Measurements from ENCODE around the gene LPP. TPM values are rescaled to one million over a fixed set of nuclear protein-coding genes. Genes with fewer than 3 reads are reported as not detected.

LPP gene
- total RNA-seq, 1 donor from 2014 or later, result 184 TPM

- H3K9me3 Mint-ChIP-seq (ENCODE audit: unreplicated experiment), result no peaks in the 10 kb centered on the region
- no peak overlapping the region for H3K4me3 Mint-ChIP-seq (ENCODE audit: unreplicated experiment)
- DNase-seq (ENCODE audit: extremely low spot score, unreplicated experiment), result no peak
- H3K4me1 Mint-ChIP-seq (ENCODE audit: unreplicated experiment), result peaks cover 37% of the 10 kb centered on the region
- peaks cover 2% of the 10 kb centered on the region for H3K36me3 Mint-ChIP-seq (ENCODE audit: unreplicated experiment)
- H3K27ac Mint-ChIP-seq (ENCODE audit: unreplicated experiment), result no peak overlapping the region
- TF ChIP-seq, protein P1, sequence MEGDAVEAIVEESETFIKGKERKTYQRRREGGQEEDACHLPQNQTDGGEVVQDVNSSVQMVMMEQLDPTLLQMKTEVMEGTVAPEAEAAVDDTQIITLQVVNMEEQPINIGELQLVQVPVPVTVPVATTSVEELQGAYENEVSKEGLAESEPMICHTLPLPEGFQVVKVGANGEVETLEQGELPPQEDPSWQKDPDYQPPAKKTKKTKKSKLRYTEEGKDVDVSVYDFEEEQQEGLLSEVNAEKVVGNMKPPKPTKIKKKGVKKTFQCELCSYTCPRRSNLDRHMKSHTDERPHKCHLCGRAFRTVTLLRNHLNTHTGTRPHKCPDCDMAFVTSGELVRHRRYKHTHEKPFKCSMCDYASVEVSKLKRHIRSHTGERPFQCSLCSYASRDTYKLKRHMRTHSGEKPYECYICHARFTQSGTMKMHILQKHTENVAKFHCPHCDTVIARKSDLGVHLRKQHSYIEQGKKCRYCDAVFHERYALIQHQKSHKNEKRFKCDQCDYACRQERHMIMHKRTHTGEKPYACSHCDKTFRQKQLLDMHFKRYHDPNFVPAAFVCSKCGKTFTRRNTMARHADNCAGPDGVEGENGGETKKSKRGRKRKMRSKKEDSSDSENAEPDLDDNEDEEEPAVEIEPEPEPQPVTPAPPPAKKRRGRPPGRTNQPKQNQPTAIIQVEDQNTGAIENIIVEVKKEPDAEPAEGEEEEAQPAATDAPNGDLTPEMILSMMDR (IDR thresholded peaks at IDR 0.05), result no peak
- H3K27me3 Mint-ChIP-seq (ENCODE audit: unreplicated experiment), result no peaks in the 10 kb centered on the region
Measured at GRCh38 chr3:188602620-188603019, 448.7 kb downstream of the LPP start.

- Mint-ChIP-seq H3K36me3 (ENCODE audit: unreplicated experiment) (peaks cover 14% of the 10 kb centered on the region), H3K27ac (ENCODE audit: unreplicated experiment) (peak overlapping the region; percentile 59), H3K4me3 (ENCODE audit: unreplicated experiment) (no peak overlapping the region), H3K9me3 (ENCODE audit: unreplicated experiment) (peaks cover 8% of the 10 kb centered on the region), H3K27me3 (ENCODE audit: unreplicated experiment) (no peaks in the 10 kb centered on the region), H3K4me1 (ENCODE audit: unreplicated experiment) (peaks cover 39% of the 10 kb centered on the region)
- no peak for DNase-seq (ENCODE audit: extremely low spot score, unreplicated experiment)
- TF ChIP-seq, protein P1 (IDR thresholded peaks at IDR 0.05), result no peak
Measured at GRCh38 chr3:188604651-188605050, 450.7 kb downstream of the LPP start.

- DNase-seq (ENCODE audit: extremely low spot score, unreplicated experiment), result no peak
- Mint-ChIP-seq H3K27me3 (ENCODE audit: unreplicated experiment) (no peaks in the 10 kb centered on the region), H3K36me3 (ENCODE audit: unreplicated experiment) (peaks cover 19% of the 10 kb centered on the region), H3K4me1 (ENCODE audit: unreplicated experiment) (peaks cover 39% of the 10 kb centered on the region), H3K9me3 (ENCODE audit: unreplicated experiment) (peaks cover 8% of the 10 kb centered on the region), H3K27ac (ENCODE audit: unreplicated experiment) (peak overlapping the region; percentile 59), H3K4me3 (ENCODE audit: unreplicated experiment) (no peak overlapping the region)
- TF ChIP-seq, protein P1 (IDR thresholded peaks at IDR 0.05), result no peak
Measured at GRCh38 chr3:188605231-188605630, 451.3 kb downstream of the LPP start.

DNA sequence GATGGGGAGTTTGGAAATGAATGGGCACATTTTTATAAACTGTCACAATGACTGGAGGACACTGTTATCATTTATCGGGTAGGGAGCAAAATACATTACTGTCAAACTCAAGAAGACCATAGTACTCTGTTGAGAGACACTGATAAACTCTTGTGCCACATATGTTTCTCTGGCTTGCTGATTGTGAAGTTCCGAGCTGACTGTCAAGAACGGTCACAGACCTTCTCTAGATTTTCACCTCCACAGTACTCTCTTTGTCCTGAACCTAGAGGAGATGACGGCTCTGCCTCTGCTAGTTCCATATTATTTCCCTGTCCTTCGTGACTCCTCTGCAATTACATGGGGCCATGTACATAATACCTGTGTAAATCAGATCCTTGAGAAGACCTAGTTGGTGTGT, 451.9 kb downstream of the LPP start:
- H3K36me3 Mint-ChIP-seq (ENCODE audit: unreplicated experiment), result peaks cover 25% of the 10 kb centered on the region
- peaks cover 8% of the 10 kb centered on the region for H3K9me3 Mint-ChIP-seq (ENCODE audit: unreplicated experiment)
- TF ChIP-seq, protein P1 (IDR thresholded peaks at IDR 0.05), result no peak
- no peaks in the 10 kb centered on the region for H3K27me3 Mint-ChIP-seq (ENCODE audit: unreplicated experiment)
- no peak overlapping the region for H3K4me3 Mint-ChIP-seq (ENCODE audit: unreplicated experiment)
- DNase-seq (ENCODE audit: extremely low spot score, unreplicated experiment), result no peak
- peak overlapping the region; percentile 69 for H3K27ac Mint-ChIP-seq (ENCODE audit: unreplicated experiment)
- H3K4me1 Mint-ChIP-seq (ENCODE audit: unreplicated experiment), result peaks cover 39% of the 10 kb centered on the region

- Mint-ChIP-seq H3K36me3 (ENCODE audit: unreplicated experiment) (peaks cover 32% of the 10 kb centered on the region), H3K4me3 (ENCODE audit: unreplicated experiment) (no peak overlapping the region), H3K4me1 (ENCODE audit: unreplicated experiment) (peaks cover 39% of the 10 kb centered on the region), H3K27ac (ENCODE audit: unreplicated experiment) (peak overlapping the region; percentile 16), H3K27me3 (ENCODE audit: unreplicated experiment) (no peaks in the 10 kb centered on the region), H3K9me3 (ENCODE audit: unreplicated experiment) (peaks cover 8% of the 10 kb centered on the region)
- DNase-seq (ENCODE audit: extremely low spot score, unreplicated experiment), result no peak
- TF ChIP-seq, protein P1 (IDR thresholded peaks at IDR 0.05), result no peak
Measured at GRCh38 chr3:188607805-188608315, 453.9 kb downstream of the LPP start.

Measured in osteocyte (in vitro differentiated cells).